Subcutaneous abdominal adipose tissue (tissue), 5 donors: ENCODE measurements around the gene UBE2Q1.

Experiments used
- H3K27ac ChIP-seq: one replicate; pipeline ENCODE4 v1.7.0; 2013; ENCODE audit warnings: low read depth, mild to moderate bottlenecking, inconsistent platforms, low read length, moderate library complexity
- H3K27me3 ChIP-seq, 5 donors: one replicate each; pipeline ENCODE4 v1.7.0; 2013; ENCODE audit warnings: low read length in 5 of 5, inconsistent platforms in 1 of 5; ENCODE audit not compliant: control insufficient read depth in 5 of 5, insufficient read depth in 4 of 5
- H3K36me3 ChIP-seq, 5 donors: one replicate each; pipeline ENCODE4 v1.7.0; 2013; ENCODE audit warnings: low read length in 5 of 5; ENCODE audit not compliant: control insufficient read depth in 5 of 5, insufficient read depth in 5 of 5
- H3K4me1 ChIP-seq, 5 donors: one replicate each; pipeline ENCODE4 v1.7.0; 2013; ENCODE audit warnings: low read length in 5 of 5, mild to moderate bottlenecking in 3 of 5, moderate library complexity in 1 of 5; ENCODE audit not compliant: control insufficient read depth in 5 of 5, insufficient read depth in 5 of 5
- H3K4me3 ChIP-seq, 5 donors: one replicate each; pipeline ENCODE4 v1.7.0; 2013; ENCODE audit warnings: low read length in 5 of 5, low read depth in 1 of 5
- H3K9ac ChIP-seq, 5 donors: one replicate each; pipeline ENCODE4 v1.7.0; 2013; ENCODE audit warnings: low read length in 5 of 5, mild to moderate bottlenecking in 4 of 5, moderate library complexity in 3 of 5
- H3K9me3 ChIP-seq, 5 donors: one replicate each; pipeline ENCODE4 v1.7.0; 2013; ENCODE audit warnings: low read length in 5 of 5; ENCODE audit not compliant: control insufficient read depth in 5 of 5
- donor health status: healthy.
- donor health status: healthy.
- donor health status: healthy.
- donor health status: healthy.
- donor health status: healthy.

The UBE2Q1 gene

DNA sequence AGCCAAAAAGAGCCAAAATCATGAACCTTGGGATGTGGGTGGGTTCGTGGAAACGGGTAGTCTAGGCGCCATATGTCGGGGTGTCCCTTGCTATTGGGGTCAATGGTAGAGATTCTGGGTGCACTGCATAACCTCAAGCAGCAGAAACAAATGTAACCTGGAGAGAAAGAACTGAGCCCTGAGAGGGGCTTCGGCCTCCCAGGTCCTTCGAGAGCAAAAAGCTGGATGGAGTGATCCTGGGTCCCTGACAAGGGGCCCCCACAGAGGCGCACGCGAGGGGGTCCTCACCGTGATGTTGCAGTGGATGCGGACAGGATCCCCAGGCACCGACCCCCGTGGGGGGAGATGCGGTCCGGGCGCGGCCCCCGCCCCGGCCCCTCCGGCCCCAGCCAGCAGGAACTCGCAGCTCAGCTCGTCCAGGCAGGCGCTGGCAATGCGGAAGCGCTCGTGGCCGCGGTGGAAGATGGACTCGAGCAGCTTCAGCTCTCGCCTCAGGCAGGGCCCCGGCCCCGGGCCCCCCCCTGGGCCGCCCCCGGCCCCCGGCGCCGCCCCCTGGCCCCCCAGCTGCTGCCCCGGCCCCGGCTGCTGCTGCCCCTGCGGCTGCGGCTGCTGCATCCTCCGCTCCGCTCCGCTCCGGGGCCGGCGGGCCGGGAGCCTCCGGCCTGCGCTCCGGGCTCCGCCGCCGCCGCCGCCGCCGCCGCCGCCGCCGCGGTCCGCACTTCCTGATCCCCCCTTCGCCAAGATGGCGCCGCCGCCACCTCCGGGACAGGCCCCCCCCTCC, at the start of gene UBE2Q1:
UBE2Q1 (minus strand) TSS at position 724 of the 781 bp plus-strand sequence; CDS start at position 615, 109 bp downstream.
- H3K9me3 ChIP-seq: no peaks in the 10 kb centered on the region
- H3K27me3 ChIP-seq: no peaks in the 10 kb centered on the region
- H3K27ac ChIP-seq: peak within 1 kb of the TSS; percentile 87
- peaks cover 17 to 35% (median 32%) of the 10 kb centered on the region in 5 donors for H3K4me1 ChIP-seq
- peak within 1 kb of the TSS; percentile 69 to 94 (median 78) for H3K4me3 ChIP-seq
- H3K9ac ChIP-seq: peak within 1 kb of the TSS; percentile 51 to 92 (median 90)
- H3K36me3 ChIP-seq: peaks cover 7 to 28% (median 27%) of the 10 kb centered on the region in 5 donors

- peaks cover 6 to 53% (median 25%) of the 10 kb centered on the region in 5 donors for H3K4me1 ChIP-seq
- H3K27me3 ChIP-seq: no peaks in the 10 kb centered on the region
- no peaks in the 10 kb centered on the region for H3K9me3 ChIP-seq
- H3K27ac ChIP-seq: peak within 1 kb of the TSS; percentile 98
- peaks cover 0 to 8% (median 0%) of the 10 kb centered on the region in 5 donors for H3K36me3 ChIP-seq
- peak within 1 kb of the TSS; percentile 95 to 98 (median 96) for H3K4me3 ChIP-seq
- H3K9ac ChIP-seq: peak within 1 kb of the TSS; percentile 81 to 98 (median 95)
These were observed 49.3 kb upstream of the UBE2Q1 start, which contains the start of gene ADAR for GRCh38 chr1:154607609-154608396. Gene ADAR, minus strand, starts transcription at chr1:154608186. Its CDS starts 180 bp downstream, at chr1:154608006.

DNA sequence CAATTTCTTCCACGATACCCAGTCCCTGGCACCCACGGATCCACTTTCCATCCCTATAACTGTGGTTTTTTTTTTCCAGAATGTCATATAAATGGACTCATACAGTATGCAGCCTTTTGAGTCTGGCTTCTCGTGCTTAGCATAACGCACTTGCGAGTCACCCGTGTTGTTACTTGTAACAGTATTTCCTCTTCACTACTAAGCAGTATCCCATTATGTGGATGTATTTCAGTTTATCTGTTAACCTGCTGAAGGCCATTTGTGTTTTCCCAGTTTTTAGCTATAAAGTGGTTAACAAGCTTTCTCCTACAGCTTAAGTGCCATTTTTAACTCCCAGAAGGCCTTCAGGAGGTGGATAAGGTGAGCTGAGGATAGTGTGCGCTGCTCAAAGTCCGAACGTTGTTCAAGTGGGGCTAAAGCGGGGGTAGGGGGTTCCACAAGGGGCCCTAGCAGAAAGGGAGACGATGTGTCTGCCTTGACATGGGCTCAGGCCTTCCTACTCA, 48.7 kb upstream of the UBE2Q1 start:
- Histone ChIP-seq H3K27me3 (no peaks in the 10 kb centered on the region), H3K4me3 (peak overlapping the region; percentile 95 to 98 (median 96)), H3K4me1 (peaks cover 6 to 60% (median 25%) of the 10 kb centered on the region in 5 donors), H3K27ac (peak overlapping the region; percentile 98), H3K9me3 (no peaks in the 10 kb centered on the region), H3K36me3 (peaks cover 0 to 12% (median 4%) of the 10 kb centered on the region in 5 donors), H3K9ac (peak overlapping the region; percentile 81 to 98 (median 95))

DNA sequence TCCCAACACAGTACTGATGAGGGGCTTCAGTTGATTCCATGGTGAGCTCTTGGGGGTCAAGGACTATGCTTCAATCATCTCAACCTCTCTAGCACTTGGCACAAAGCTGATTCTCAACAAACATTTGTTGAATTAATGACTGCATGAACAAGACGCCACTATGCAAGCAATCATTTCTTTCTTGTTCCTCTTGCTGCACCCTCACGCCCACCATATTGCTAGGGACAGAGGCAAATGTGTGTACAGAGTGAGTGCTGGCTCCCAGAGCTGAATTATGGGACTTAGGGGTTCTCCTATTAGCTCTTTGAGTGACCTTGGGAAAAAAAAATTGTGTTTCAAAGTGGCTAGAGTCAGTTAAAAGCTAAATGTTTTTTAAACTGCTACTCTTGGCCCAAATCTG, 47.1 kb upstream of the UBE2Q1 start:
- no peaks in the 10 kb centered on the region for H3K9me3 ChIP-seq
- peak overlapping the region in 1 of 5 donors; percentile 26 for H3K9ac ChIP-seq
- no peaks in the 10 kb centered on the region for H3K27me3 ChIP-seq
- H3K4me1 ChIP-seq: peaks cover 6 to 64% (median 25%) of the 10 kb centered on the region in 5 donors
- H3K27ac ChIP-seq: no peak overlapping the region
- peaks cover 0 to 29% (median 20%) of the 10 kb centered on the region in 5 donors for H3K36me3 ChIP-seq
- H3K4me3 ChIP-seq: no peak overlapping the region

GRCh38 chr1:154603317-154603716, 44.9 kb upstream of the UBE2Q1 start:
- H3K36me3 ChIP-seq: peaks cover 0 to 48% (median 32%) of the 10 kb centered on the region in 5 donors
- H3K4me1 ChIP-seq: peaks cover 4 to 66% (median 18%) of the 10 kb centered on the region in 5 donors
- no peak overlapping the region for H3K27ac ChIP-seq
- H3K9me3 ChIP-seq: no peaks in the 10 kb centered on the region
- H3K27me3 ChIP-seq: no peaks in the 10 kb centered on the region
- H3K4me3 ChIP-seq: no peak overlapping the region
- peak overlapping the region in 1 of 5 donors; percentile 9 for H3K9ac ChIP-seq

DNA sequence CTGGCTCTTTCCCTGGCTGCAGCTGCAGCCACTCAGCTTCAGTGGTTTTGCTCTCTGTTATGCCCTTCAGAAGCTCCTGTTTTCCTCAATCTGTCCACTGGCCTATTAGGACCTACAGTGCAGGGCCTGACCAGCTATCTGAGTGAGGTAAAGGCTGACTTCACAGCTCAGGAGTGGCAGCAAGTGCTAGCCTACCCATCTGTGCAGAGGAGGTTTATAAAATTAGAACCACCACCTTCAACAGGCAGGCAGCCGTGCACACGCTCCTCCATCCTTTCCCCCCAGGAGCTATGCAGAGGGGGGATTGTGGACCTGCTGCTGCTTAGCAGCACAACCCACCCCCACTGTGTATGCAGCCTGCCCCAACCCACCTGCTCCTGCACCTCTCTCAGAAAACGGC, 41.2 kb upstream of the UBE2Q1 start:
- Histone ChIP-seq H3K36me3 (peaks cover 12 to 83% (median 66%) of the 10 kb centered on the region in 5 donors), H3K9ac (peak overlapping the region in 2 of 5 donors; percentile 13 to 38), H3K27me3 (no peaks in the 10 kb centered on the region), H3K4me1 (peaks cover 0 to 39% (median 4%) of the 10 kb centered on the region in 5 donors), H3K9me3 (no peaks in the 10 kb centered on the region), H3K27ac (no peak overlapping the region), H3K4me3 (no peak overlapping the region)

GRCh38 chr1:154598871-154599635, 40.6 kb upstream of the UBE2Q1 start:
- Histone ChIP-seq H3K27me3 (no peaks in the 10 kb centered on the region), H3K4me3 (no peak overlapping the region), H3K27ac (no peak overlapping the region), H3K4me1 (peaks cover 0 to 35% (median 4%) of the 10 kb centered on the region in 5 donors), H3K9me3 (no peaks in the 10 kb centered on the region), H3K36me3 (peaks cover 18 to 89% (median 72%) of the 10 kb centered on the region in 5 donors), H3K9ac (peak overlapping the region in 1 of 5 donors; percentile 38)

DNA sequence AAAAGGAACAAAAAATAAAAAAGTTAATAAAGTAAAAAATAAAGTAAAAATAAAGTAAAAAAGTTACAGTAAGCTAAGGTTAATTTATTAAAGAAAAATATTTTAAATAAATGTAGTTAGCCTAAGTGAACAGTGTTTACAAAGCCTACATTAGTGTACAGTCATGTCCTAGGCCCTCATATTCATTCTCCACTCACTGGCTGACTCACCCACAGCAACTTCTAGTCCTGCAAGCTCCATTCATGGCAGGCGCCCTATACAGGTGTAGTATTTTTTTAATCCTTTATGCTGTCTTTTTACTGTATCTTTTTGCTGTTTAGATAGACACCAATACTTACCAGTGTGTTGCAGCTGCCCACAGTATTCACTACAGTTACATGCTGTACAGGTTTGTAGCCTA, 37.2 kb upstream of the UBE2Q1 start:
- Histone ChIP-seq H3K9me3 (no peaks in the 10 kb centered on the region), H3K27me3 (no peaks in the 10 kb centered on the region), H3K4me1 (peaks cover 0 to 8% (median 0%) of the 10 kb centered on the region in 5 donors), H3K4me3 (no peak overlapping the region), H3K9ac (no peak overlapping the region), H3K27ac (no peak overlapping the region), H3K36me3 (peaks cover 31 to 96% (median 86%) of the 10 kb centered on the region in 5 donors)

- no peaks in the 10 kb centered on the region for H3K27me3 ChIP-seq
- H3K4me3 ChIP-seq: no peak overlapping the region
- H3K27ac ChIP-seq: no peak overlapping the region
- peaks cover 31 to 99% (median 91%) of the 10 kb centered on the region in 5 donors for H3K36me3 ChIP-seq
- no peaks in the 10 kb centered on the region for H3K9me3 ChIP-seq
- H3K9ac ChIP-seq: no peak overlapping the region
- H3K4me1 ChIP-seq: peaks cover 0 to 6% (median 0%) of the 10 kb centered on the region in 5 donors
These were observed 36.3 kb upstream of the UBE2Q1 start for GRCh38 chr1:154594811-154595210.
